HG03558 (cell line): ENCODE data around the gene SAMD4A.

ENCODE experiments used
- ATAC-seq: cut with Tn5 transposase; IDR thresholded peaks from one replicate; pipeline ENCODE4 v1.9.1; 2021; ENCODE audit warnings: moderate number of reproducible peaks; ENCODE audit not compliant: unreplicated experiment; ENCODE audit errors: extremely low read depth

The SAMD4A gene

GRCh38 chr14:54675236-54676128, 108.6 kb downstream of the SAMD4A start:
- no peak for ATAC-seq

DNA sequence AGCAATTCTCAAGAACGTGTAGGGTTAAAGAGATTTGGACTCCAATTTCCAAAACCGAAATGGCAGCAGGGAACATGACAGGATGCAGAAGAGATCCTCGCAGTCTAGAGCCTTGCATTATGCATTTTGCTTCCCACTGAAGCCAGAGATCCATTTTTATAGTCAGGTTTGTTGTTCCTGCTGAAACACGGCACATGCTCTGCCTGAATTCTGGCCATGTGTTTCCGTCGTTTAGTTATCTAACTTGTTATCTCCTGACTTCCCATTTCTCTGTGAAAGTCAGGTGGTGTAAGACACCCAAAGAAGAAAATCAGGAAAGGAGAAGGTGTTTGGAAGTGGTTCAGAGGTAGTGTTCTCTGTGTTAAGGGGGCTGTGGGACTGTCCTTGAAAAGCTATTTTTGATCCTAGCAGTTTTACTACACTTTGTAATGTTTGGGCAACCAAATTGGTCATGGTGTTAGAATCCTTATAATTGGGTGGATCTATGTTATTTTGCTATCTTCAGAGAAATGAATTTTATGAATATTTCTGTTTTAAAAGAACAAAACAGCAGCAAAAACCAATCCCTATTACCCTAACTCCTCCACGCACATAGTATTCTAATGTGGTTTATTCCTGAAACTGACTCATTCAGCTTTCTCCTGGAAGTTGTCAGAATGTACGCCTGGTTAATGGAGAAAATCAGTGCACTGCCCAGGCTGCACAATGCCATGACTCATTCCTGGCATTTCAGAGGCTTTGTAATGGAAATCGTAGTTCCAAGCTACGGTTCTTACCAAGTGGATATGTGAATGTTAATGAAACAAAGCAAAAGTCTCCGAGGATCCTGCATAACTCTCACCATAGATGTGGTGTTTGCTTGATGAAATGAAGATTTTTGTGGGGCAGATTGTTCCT, 110.1 kb downstream of the SAMD4A start:
- no peak for ATAC-seq

DNA sequence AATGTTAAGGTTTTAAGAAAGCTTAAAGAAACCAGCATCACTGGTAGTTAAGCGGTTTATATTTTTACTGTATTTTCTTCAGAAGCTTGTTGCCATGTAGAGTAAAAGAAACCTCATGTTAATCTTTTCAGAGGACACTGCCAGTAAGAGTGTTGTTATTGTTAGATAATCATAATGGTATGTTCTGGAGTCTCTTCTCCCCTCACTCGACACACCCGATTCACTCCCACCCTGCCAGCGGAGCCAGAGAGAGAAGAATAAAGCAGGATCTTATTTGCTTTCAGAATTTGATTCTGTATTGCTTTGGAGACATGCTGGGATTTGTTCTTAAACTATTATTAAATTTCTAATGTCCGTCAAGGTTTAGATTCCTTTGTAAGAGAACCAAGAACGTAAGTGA, 113.7 kb downstream of the SAMD4A start:
- ATAC-seq = no peak

- ATAC-seq = no peak
Measured at GRCh38 chr14:54681811-54682261, 114.9 kb downstream of the SAMD4A start.

DNA sequence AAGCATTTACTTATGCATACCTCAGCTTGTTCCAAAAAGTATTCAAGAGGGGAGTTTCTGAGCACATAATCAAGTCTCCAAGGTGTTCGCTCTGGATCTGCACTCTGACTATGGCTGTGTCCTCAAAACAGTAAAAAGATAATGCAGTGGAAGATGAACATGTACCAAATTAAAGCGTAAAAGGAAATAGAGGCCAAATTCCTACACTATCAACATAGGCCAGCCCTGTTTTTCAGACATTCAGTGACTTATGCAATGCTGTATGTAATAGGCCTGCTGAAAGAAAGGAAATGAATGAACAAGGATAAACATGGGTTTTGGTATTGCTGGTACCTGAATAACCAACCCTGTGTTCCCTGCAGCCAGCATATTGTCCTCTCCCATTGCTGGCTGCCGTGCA, 115.7 kb downstream of the SAMD4A start:
- ATAC-seq = no peak

DNA sequence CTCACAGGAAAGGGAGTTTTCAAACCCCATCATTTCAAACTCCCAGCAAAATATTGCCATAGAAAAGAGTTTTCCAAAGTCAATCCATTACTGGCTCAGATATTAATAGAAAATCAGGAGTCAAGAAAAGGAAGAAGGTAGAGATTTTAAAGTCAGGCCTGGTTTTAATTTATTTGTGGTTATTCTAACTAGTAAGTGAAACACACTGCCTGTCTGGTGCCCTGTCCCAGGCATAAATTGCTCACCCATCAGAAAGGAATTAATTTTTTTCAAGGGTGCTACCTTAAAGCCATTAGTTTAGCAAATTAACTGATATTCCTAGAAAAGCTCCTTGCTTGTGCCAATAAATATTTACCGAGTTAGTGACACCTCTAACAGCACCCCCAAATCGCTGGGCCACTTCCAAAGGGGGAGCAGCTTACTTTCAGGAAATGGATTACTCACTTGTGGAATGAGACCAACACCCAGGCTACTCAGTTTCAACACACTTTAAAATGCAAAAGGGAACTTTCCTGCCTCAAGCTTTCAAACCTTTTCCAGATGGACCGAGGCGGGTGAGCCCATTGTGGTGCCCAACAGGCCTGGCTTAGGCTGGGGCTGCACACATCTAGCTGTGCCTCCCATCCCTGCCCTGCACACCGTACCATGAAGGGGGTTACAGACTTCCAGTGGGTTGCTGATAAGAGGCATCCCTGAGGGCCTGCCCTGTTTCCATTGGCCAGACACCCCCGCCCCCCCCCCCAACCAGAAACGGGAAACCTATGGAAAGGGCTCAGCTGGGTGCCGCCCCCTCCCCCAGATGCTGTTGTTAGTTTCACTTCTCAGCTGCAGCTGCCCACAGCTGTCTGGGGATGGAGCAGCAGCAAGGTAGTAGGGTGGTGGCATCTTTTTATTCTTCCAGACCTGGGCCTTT, 117.2 kb downstream of the SAMD4A start:
- no peak for ATAC-seq

- ATAC-seq = no peak
Measured at GRCh38 chr14:54685286-54685845, 118.4 kb downstream of the SAMD4A start.

DNA sequence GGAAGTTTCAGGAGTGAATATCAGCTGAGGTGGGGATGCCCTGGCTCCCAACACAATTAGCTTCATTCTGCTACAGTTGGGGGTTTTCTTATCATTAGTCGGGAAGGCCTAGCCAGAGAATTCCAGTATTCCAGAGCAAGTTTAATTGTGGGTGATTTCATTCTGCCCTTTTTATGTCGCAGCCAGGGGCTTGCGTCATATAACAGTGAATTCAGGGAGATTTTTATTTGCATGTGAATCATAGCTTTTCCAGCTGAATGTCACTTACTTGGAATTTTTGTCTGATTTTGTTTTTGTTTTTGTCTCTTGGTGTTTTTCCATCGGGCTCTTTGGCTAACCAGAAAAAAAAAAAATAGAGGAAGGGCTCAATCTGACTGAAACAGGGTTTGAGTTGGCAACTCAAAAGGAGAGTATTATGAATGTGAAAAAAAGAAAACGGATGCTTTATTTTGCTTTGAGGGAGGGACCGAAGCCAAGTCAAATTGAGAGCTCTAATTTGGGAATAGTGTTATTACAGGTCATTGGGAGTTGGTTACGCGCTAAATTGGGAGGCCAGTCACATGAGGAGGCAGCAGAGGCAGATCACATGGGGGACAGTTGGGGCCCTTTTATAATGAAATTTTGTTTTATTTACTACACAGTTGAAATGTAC, 119.4 kb downstream of the SAMD4A start:
- no peak for ATAC-seq

GRCh38 chr14:54686871-54687749, 120.2 kb downstream of the SAMD4A start:
- no peak for ATAC-seq

DNA sequence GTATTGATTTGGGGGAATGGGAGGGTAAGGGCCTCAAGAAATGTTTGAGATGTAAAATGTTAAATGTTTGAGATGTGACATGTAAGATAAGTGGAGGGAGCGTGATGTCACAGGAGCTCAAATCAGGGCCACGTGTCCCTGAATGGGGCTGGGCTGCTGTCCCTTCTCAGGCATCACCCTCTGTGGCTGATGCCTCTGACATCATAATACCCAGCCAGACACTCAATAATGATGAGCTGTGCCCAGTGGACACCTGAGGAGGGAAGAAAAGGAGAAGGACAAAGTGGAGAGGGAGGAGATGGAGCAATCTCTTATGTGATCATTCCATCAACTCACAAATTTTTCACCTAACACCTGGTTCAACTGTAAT, 120.8 kb downstream of the SAMD4A start:
- no peak for ATAC-seq

GRCh38 chr14:54688229-54688628, 121.3 kb downstream of the SAMD4A start:
- no peak for ATAC-seq

GRCh38 chr14:54689928-54690327, 123.0 kb downstream of the SAMD4A start:
- ATAC-seq = no peak

- no peak for ATAC-seq
Measured at GRCh38 chr14:54690887-54691286, 124.0 kb downstream of the SAMD4A start.

DNA sequence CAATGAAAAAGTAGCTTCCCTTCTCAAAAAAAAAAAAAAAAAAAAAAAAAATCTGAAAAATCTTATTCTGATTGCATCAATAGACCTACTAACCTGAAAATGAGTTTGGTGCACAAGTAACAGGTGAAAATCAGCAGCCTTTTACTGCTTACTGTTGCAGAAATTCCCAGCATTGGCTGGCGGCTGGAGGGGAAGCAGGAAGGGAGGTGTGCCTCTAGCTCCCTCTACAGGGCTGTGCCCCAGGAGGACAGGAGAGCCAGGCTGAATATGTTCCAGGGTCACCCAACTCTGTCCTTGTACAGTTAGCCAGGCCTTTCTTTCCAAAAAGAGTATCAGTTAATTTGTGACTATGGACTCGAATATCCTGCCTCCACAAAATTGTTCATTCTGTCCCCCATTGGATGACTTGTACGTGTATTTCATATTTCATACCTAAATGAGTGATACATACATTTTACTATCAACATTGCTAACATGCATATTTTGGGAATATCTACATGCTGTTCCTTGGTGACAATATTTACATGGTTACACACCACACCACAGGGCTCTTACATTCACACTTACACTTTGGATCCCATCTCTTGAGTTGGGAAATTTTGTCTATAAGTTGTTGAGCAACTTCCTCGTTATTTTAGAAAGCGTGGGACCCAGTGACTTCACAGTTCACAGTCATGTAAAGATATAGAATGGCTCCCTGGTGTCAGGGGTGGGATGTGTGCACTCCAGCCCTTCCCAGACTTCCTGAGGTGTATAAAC, 124.8 kb downstream of the SAMD4A start:
- ATAC-seq = no peak

GRCh38 chr14:54692284-54692772, 125.4 kb downstream of the SAMD4A start:
- ATAC-seq = no peak

DNA sequence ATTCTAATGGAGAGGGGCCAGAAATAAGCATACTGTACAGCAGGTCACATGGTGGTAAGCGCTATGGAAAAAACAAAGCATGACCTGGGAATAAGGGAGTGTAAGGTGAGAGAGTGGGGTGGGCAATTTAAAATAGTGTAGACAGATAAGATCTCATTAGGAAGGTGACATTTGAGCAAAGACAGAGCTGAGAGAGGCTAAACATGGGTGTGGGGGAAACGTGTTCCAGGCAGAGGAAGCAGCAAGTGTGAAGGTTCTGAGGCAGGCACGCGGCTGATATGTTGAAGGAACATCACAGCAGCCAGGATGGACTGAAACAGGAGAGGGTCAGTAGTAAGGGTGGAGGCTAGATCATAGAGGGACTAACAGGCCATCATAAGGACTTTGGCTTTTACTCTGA, 126.8 kb downstream of the SAMD4A start:
- no peak for ATAC-seq

GRCh38 chr14:54695196-54695595, 128.3 kb downstream of the SAMD4A start:
- ATAC-seq = no peak

DNA sequence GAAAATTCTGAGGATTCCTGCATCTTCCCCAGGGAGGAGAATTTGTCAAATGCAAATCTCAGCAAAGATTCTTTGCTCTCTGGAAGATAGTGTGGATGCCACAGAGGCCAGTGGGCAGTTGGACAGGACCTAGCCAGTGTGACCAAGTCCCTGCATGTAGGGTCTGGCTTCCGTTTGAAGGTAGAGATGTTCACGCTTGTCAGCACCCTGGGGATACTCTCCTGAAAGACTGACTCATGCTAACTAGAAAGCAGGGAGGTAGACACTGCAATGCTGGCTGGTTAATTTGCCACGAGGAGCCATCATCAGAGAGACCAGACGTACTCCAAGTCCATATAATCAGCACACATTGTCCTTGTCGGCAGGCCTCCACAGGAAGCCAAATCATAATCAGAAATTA, 130.1 kb downstream of the SAMD4A start:
- no peak for ATAC-seq
